DND-41 (cell line): ENCODE results near the gene KIAA1328.

Experiments
- EZH2 ChIP-seq: IDR thresholded peaks from 3 replicates; pipeline ENCODE4 v1.6.1; 2012; ENCODE audit warnings: borderline replicate concordance, low read depth, mild to moderate bottlenecking, moderate library complexity, low read length, inconsistent platforms; ENCODE audit not compliant: severe bottlenecking
- TF ChIP-seq, protein P1 (sequence below): IDR thresholded peaks from 2 replicates; pipeline ENCODE4 v1.5.1; 2012; ENCODE audit warnings: borderline replicate concordance, low read length, moderate library complexity, mild to moderate bottlenecking; ENCODE audit not compliant: poor library complexity, severe bottlenecking; ENCODE audit errors: extremely low read depth

DNA sequence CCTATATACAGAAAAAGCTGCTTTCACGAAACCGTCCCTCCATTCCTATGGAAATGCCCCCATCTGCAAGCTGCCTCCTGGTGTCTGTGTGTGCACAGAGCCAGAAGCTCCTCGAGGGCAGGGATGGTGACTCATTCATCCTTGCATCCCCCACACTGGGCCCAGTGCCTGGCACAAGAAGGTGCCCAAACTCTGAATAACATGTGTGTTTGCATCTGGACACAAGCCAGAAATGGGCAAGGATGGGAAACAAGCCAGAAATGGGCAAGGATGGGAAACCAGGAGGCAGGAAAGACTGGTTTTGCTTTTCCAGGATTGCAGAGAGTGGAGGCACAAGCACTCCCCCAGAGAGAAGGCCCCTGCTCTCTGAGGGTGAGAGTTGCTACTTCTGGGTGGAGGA lies 422.8 kb downstream of the KIAA1328 start:
- TF ChIP-seq, protein P1, sequence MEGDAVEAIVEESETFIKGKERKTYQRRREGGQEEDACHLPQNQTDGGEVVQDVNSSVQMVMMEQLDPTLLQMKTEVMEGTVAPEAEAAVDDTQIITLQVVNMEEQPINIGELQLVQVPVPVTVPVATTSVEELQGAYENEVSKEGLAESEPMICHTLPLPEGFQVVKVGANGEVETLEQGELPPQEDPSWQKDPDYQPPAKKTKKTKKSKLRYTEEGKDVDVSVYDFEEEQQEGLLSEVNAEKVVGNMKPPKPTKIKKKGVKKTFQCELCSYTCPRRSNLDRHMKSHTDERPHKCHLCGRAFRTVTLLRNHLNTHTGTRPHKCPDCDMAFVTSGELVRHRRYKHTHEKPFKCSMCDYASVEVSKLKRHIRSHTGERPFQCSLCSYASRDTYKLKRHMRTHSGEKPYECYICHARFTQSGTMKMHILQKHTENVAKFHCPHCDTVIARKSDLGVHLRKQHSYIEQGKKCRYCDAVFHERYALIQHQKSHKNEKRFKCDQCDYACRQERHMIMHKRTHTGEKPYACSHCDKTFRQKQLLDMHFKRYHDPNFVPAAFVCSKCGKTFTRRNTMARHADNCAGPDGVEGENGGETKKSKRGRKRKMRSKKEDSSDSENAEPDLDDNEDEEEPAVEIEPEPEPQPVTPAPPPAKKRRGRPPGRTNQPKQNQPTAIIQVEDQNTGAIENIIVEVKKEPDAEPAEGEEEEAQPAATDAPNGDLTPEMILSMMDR = no peak
- no peak for TF ChIP-seq EZH2
